ENCODE measurements around the gene SLC8A1.

SLC8A1 gene

DNA sequence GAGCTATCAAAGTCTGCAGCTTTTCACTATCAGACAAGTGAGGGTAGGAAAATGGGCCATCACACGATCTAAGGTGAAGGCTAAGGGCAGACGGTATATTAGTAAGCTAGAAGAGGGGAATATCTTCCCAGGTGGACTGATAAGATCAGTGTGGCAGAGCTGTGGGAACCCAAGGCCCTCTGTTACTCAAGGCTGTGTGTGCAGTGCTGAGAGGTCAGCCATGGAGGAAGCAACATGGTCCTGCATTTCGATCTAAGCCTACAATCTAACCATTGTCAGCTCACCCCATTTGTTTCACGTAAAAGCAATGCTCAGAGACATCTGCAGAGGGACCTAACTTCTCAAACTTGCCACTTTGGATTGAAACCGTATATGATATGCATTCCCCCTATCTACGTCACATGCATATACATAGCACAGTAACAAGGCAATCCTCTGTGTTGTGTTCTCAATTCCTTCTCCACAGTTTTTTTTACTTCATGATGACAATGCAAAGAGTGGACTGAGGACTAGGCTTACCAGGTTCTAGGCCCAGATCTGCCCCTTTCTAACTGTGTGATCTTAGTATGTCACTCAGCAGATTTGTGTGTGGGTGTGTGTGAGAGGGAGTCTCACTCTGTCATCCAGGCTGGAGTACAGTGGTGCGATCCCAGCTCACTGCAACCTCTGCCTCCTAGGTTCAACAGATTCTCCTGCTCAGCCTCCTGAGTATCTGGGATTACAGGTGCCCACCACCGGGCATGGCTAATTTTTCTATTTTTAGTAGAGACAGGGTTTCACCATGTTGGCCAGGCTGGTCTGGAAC lies 45.2 kb downstream of the SLC8A1 start:
- no peak for ATAC-seq
- TF ChIP-seq CSDC2 (CRISPR knock-in tag; IDR thresholded peaks at IDR 0.05) (no peak), ZFP30 (CRISPR knock-in tag; IDR thresholded peaks at IDR 0.05) (no peak), TCF4 (CRISPR knock-in tag; IDR thresholded peaks at IDR 0.05; ENCODE audit: borderline replicate concordance) (no peak), ESRRG (CRISPR knock-in tag; IDR thresholded peaks at IDR 0.05) (no peak), TOX (CRISPR knock-in tag; IDR thresholded peaks at IDR 0.05; ENCODE audit: borderline replicate concordance) (no peak), SNAI2 (CRISPR knock-in tag; IDR thresholded peaks at IDR 0.05) (no peak), ZNF8 (CRISPR knock-in tag; IDR thresholded peaks at IDR 0.05) (no peak), ZNF70 (CRISPR knock-in tag; IDR thresholded peaks at IDR 0.05) (no peak), PPARA (CRISPR knock-in tag; IDR thresholded peaks at IDR 0.05; ENCODE audit: borderline replicate concordance) (no peak), BACH2 (CRISPR knock-in tag; IDR thresholded peaks at IDR 0.05; ENCODE audit: borderline replicate concordance) (no peak), OSR1 (CRISPR knock-in tag; IDR thresholded peaks at IDR 0.05) (no peak)
- TF ChIP-seq, protein P1, sequence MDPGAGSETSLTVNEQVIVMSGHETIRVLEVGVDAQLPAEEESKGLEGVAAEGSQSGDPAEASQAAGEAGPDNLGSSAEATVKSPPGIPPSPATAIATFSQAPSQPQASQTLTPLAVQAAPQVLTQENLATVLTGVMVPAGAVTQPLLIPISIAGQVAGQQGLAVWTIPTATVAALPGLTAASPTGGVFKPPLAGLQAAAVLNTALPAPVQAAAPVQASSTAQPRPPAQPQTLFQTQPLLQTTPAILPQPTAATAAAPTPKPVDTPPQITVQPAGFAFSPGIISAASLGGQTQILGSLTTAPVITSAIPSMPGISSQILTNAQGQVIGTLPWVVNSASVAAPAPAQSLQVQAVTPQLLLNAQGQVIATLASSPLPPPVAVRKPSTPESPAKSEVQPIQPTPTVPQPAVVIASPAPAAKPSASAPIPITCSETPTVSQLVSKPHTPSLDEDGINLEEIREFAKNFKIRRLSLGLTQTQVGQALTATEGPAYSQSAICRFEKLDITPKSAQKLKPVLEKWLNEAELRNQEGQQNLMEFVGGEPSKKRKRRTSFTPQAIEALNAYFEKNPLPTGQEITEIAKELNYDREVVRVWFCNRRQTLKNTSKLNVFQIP (CRISPR knock-in tag; IDR thresholded peaks at IDR 0.05; ENCODE audit: borderline replicate concordance, low read depth) = no peak
- TF ChIP-seq, protein P2, sequence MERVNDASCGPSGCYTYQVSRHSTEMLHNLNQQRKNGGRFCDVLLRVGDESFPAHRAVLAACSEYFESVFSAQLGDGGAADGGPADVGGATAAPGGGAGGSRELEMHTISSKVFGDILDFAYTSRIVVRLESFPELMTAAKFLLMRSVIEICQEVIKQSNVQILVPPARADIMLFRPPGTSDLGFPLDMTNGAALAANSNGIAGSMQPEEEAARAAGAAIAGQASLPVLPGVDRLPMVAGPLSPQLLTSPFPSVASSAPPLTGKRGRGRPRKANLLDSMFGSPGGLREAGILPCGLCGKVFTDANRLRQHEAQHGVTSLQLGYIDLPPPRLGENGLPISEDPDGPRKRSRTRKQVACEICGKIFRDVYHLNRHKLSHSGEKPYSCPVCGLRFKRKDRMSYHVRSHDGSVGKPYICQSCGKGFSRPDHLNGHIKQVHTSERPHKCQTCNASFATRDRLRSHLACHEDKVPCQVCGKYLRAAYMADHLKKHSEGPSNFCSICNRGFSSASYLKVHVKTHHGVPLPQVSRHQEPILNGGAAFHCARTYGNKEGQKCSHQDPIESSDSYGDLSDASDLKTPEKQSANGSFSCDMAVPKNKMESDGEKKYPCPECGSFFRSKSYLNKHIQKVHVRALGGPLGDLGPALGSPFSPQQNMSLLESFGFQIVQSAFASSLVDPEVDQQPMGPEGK (CRISPR knock-in tag; IDR thresholded peaks at IDR 0.05; ENCODE audit: borderline replicate concordance) = no peak
- TF ChIP-seq, protein P3, sequence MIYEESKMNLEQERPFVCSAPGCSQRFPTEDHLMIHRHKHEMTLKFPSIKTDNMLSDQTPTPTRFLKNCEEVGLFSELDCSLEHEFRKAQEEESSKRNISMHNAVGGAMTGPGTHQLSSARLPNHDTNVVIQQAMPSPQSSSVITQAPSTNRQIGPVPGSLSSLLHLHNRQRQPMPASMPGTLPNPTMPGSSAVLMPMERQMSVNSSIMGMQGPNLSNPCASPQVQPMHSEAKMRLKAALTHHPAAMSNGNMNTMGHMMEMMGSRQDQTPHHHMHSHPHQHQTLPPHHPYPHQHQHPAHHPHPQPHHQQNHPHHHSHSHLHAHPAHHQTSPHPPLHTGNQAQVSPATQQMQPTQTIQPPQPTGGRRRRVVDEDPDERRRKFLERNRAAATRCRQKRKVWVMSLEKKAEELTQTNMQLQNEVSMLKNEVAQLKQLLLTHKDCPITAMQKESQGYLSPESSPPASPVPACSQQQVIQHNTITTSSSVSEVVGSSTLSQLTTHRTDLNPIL (CRISPR knock-in tag; IDR thresholded peaks at IDR 0.05; ENCODE audit: low read depth) = no peak
- TF ChIP-seq, protein P4, sequence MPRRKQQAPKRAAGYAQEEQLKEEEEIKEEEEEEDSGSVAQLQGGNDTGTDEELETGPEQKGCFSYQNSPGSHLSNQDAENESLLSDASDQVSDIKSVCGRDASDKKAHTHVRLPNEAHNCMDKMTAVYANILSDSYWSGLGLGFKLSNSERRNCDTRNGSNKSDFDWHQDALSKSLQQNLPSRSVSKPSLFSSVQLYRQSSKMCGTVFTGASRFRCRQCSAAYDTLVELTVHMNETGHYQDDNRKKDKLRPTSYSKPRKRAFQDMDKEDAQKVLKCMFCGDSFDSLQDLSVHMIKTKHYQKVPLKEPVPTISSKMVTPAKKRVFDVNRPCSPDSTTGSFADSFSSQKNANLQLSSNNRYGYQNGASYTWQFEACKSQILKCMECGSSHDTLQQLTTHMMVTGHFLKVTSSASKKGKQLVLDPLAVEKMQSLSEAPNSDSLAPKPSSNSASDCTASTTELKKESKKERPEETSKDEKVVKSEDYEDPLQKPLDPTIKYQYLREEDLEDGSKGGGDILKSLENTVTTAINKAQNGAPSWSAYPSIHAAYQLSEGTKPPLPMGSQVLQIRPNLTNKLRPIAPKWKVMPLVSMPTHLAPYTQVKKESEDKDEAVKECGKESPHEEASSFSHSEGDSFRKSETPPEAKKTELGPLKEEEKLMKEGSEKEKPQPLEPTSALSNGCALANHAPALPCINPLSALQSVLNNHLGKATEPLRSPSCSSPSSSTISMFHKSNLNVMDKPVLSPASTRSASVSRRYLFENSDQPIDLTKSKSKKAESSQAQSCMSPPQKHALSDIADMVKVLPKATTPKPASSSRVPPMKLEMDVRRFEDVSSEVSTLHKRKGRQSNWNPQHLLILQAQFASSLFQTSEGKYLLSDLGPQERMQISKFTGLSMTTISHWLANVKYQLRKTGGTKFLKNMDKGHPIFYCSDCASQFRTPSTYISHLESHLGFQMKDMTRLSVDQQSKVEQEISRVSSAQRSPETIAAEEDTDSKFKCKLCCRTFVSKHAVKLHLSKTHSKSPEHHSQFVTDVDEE (CRISPR knock-in tag; IDR thresholded peaks at IDR 0.05) = no peak

DNA sequence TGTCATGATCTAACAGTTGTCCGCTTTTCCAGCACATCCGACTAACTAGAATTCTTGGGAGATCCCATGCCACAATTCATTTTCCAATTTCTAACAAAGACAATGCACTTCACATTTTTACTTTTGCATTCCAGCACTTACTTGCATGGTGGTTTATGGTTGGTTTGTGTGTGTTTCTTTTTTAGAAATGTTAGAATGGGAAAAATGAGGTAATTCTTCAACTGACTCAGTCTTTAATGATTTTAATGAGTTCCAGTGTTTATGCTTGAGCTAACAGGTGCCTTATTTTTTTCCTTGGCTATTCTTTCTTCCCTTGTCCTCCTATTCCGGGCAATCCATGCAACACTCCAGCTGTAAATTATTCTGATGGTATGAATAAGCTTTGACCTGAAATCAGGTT lies 46.4 kb downstream of the SLC8A1 start:
- peak; percentile 66 for ATAC-seq
- TF ChIP-seq, protein P1 (CRISPR knock-in tag; IDR thresholded peaks at IDR 0.05; ENCODE audit: borderline replicate concordance, low read depth) = 0 out of 2 replicates have a peak, but pooled peaks have one; percentile 59
- TF ChIP-seq ZC3H10 (CRISPR knock-in tag; IDR thresholded peaks at IDR 0.05) (no peak), ARNTL (CRISPR knock-in tag; IDR thresholded peaks at IDR 0.05; ENCODE audit: borderline replicate concordance, low read depth) (no peak), TCF4 (CRISPR knock-in tag; IDR thresholded peaks at IDR 0.05; ENCODE audit: borderline replicate concordance) (no peak), ISL1 (CRISPR knock-in tag; IDR thresholded peaks at IDR 0.05) (peak; percentile 86)

DNA sequence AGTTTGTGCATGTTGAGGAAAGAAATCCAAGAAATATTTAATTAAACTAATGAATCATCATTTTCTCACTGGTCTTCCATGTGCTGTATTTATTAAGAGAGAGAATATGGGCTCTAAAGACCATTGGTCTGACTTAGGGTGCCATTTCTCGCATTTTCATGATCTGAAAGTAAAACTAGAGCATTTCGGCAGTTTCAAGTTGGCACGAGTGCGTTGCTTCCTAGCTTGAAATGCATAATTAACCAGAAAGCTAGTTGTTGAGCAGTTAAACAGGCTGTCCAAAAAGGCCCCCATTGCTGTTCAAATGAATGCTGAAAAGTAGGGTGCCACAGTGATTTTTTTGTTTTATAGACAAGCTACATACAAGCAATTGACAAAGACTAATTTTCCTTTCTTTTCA lies 47.4 kb downstream of the SLC8A1 start:
- ATAC-seq = no peak
- TF ChIP-seq, protein P5, sequence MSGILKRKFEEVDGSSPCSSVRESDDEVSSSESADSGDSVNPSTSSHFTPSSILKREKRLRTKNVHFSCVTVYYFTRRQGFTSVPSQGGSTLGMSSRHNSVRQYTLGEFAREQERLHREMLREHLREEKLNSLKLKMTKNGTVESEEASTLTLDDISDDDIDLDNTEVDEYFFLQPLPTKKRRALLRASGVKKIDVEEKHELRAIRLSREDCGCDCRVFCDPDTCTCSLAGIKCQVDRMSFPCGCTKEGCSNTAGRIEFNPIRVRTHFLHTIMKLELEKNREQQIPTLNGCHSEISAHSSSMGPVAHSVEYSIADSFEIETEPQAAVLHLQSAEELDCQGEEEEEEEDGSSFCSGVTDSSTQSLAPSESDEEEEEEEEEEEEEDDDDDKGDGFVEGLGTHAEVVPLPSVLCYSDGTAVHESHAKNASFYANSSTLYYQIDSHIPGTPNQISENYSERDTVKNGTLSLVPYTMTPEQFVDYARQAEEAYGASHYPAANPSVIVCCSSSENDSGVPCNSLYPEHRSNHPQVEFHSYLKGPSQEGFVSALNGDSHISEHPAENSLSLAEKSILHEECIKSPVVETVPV (CRISPR knock-in tag; IDR thresholded peaks at IDR 0.05) = no peak
- TF ChIP-seq CSDC2 (CRISPR knock-in tag; IDR thresholded peaks at IDR 0.05) (no peak), ZC3H10 (CRISPR knock-in tag; IDR thresholded peaks at IDR 0.05) (no peak), TCF4 (CRISPR knock-in tag; IDR thresholded peaks at IDR 0.05; ENCODE audit: borderline replicate concordance) (no peak)
- TF ChIP-seq, protein P1 (CRISPR knock-in tag; IDR thresholded peaks at IDR 0.05; ENCODE audit: borderline replicate concordance, low read depth) = no peak

Measured in SK-N-SH treated with all-trans-retinoic acid at 6 μM for 48 hours (cell line).